LHCN-M2 (cell line): Measurements from ENCODE around the gene IDH3B. TPM values are rescaled to one million over a fixed set of nuclear protein-coding genes. Genes with fewer than 3 reads are reported as not detected.

Experiments
- DNase-seq: peaks from one replicate; pipeline ENCODE4 v3.0.0-alpha.2; 2012; ENCODE audit warnings: low read depth
- total RNA-seq: library from RNA; depleted of rRNA; stranded (reverse); fragments of >200 nt; gene quantifications from 2 replicates; pipeline ENCODE4 v1.2.3, GENCODE V29; 2014

Gene IDH3B
- total RNA-seq, 1 experiment from 2014 or later, result 130 TPM

- DNase-seq, result peak; percentile 24
Measured at GRCh38 chr20:2658414-2659354, 5.3 kb downstream of the IDH3B start.

GRCh38 chr20:2657674-2658073 is 6.3 kb downstream of the IDH3B start:
- no peak for DNase-seq

- no peak for DNase-seq
Measured at GRCh38 chr20:2657241-2657640, 6.8 kb downstream of the IDH3B start.

GRCh38 chr20:2656471-2657117 is 7.4 kb downstream of the IDH3B start:
- DNase-seq, result no peak

GRCh38 chr20:2655331-2656116 is 8.5 kb downstream of the IDH3B start:
- no peak for DNase-seq

- no peak for DNase-seq
Measured at GRCh38 chr20:2654831-2655230, 9.2 kb downstream of the IDH3B start.

GRCh38 chr20:2654384-2654822 is 9.6 kb downstream of the IDH3B start:
- DNase-seq, result no peak

GRCh38 chr20:2653556-2654383 is 10.2 kb downstream of the IDH3B start:
- DNase-seq, result peak; percentile 12

- DNase-seq, result no peak
Measured at GRCh38 chr20:2652724-2653555, 11.1 kb downstream of the IDH3B start.

- DNase-seq, result peak; percentile 92
Measured at GRCh38 chr20:2651772-2652723, 12.0 kb downstream of the IDH3B start, which contains the start of gene NOP56. Gene NOP56 (plus strand): TSS chr20:2652632. CDS start chr20:2652661, 29 bp downstream.

- DNase-seq, result no peak
Measured at GRCh38 chr20:2643708-2644107, 20.3 kb downstream of the IDH3B start.

- no peak for DNase-seq
Measured at GRCh38 chr20:2640899-2641298, 23.1 kb downstream of the IDH3B start.

- DNase-seq, result no peak
Measured at GRCh38 chr20:2640260-2640659, 23.8 kb downstream of the IDH3B start.

GRCh38 chr20:2637246-2637645 is 26.8 kb downstream of the IDH3B start:
- no peak for DNase-seq

- DNase-seq, result no peak
Measured at GRCh38 chr20:2633381-2633780, 30.6 kb downstream of the IDH3B start.

GRCh38 chr20:2631228-2631627 is 32.8 kb downstream of the IDH3B start:
- peak; percentile 20 for DNase-seq

- peak; percentile 79 for DNase-seq
Measured at GRCh38 chr20:2626853-2627541, 37.0 kb downstream of the IDH3B start.

- no peak for DNase-seq
Measured at GRCh38 chr20:2625062-2625461, 39.0 kb downstream of the IDH3B start.
